Stimulated activated CD4-positive, alpha-beta T cell treated with anti-CD3 and anti-CD28 coated beads, TNF-alpha, amount 100 ng/mL, for 48 hours (primary cell): ENCODE results near the gene FREM2.

ENCODE experiments used
- DNase-seq, 3 donors: peaks; one replicate each; pipeline ENCODE4 v3.0.0-alpha.2; 2020; ENCODE audit warnings: low read depth in 3 of 3

The FREM2 gene

GRCh38 chr13:38759390-38759789 lies 72.5 kb downstream of the FREM2 start:
- DNase-seq, result no peak

- DNase-seq, result no peak
These were observed 76.8 kb downstream of the FREM2 start for GRCh38 chr13:38763446-38764381.

- no peak for DNase-seq
These were observed 79.9 kb downstream of the FREM2 start for GRCh38 chr13:38766799-38767198.

- DNase-seq, result no peak
These were observed 80.8 kb downstream of the FREM2 start for GRCh38 chr13:38767506-38768265.

GRCh38 chr13:38769526-38769925 lies 82.6 kb downstream of the FREM2 start:
- no peak for DNase-seq

GRCh38 chr13:38775085-38775484 lies 88.2 kb downstream of the FREM2 start:
- no peak for DNase-seq

GRCh38 chr13:38777347-38778119 lies 90.7 kb downstream of the FREM2 start:
- DNase-seq, result no peak

GRCh38 chr13:38781539-38781938 lies 94.7 kb downstream of the FREM2 start:
- DNase-seq, result no peak

- no peak for DNase-seq
These were observed 97.4 kb downstream of the FREM2 start for GRCh38 chr13:38784036-38784880.

GRCh38 chr13:38785042-38785441 lies 98.2 kb downstream of the FREM2 start:
- no peak for DNase-seq

- no peak for DNase-seq
These were observed 98.6 kb downstream of the FREM2 start for GRCh38 chr13:38785490-38785889.

GRCh38 chr13:38787550-38787949 lies 100.7 kb downstream of the FREM2 start:
- DNase-seq, result no peak

- no peak for DNase-seq
These were observed 110.0 kb downstream of the FREM2 start for GRCh38 chr13:38796890-38797289.

- no peak for DNase-seq
These were observed 116.7 kb downstream of the FREM2 start for GRCh38 chr13:38803531-38803930.

- DNase-seq, result no peak
These were observed 117.2 kb downstream of the FREM2 start for GRCh38 chr13:38804061-38804460.

- DNase-seq, result no peak
These were observed 117.7 kb downstream of the FREM2 start for GRCh38 chr13:38804536-38804935.

- DNase-seq, result no peak
These were observed 127.5 kb downstream of the FREM2 start for GRCh38 chr13:38814331-38814730.

- no peak for DNase-seq
These were observed 132.2 kb downstream of the FREM2 start for GRCh38 chr13:38819053-38819452.

GRCh38 chr13:38819596-38819995 lies 132.7 kb downstream of the FREM2 start:
- DNase-seq, result no peak

GRCh38 chr13:38821770-38822551 lies 135.1 kb downstream of the FREM2 start:
- no peak for DNase-seq
